IMR-90 (cell line): Measurements from ENCODE around the gene GTF2F2. TPM values are rescaled to one million over a fixed set of nuclear protein-coding genes. Genes with fewer than 3 reads are reported as not detected.

ENCODE experiments used
- ATAC-seq: fragments of 200-7000 bp; cut with Tn5 transposase; 2 replicates; pipeline ENCODE4 v1.9.1; 2020; ENCODE audit warnings: low read depth, mild to moderate bottlenecking, moderate library complexity
- BruUV-seq: library from RNA; stranded (reverse); fragments of 400-500 nt; replicated peaks from 2 replicates; lab custom pipeline; 2021; lab: Mats Ljungman, UMichigan
- CTCF ChIA-PET: fragments of 300-600 bp; formaldehyde crosslinking; extraction: SDS; loops from one replicate; lab custom pipeline; 2021; ENCODE audit warnings: antibody characterized with exemption; lab: Yijun Ruan, JAX
- POLR2A ChIA-PET: fragments of 300-600 bp; sonication (Branson Sonifier 250); formaldehyde crosslinking; loops from one replicate; lab custom pipeline; 2022; ENCODE audit warnings: antibody characterized with exemption; ENCODE audit not compliant: unreplicated experiment; lab: Charles Lee
- DNase-seq: peaks from one replicate; pipeline ENCODE4 v3.0.0; 2013
- H2AFZ ChIP-seq: replicated peaks from 2 replicates; pipeline ENCODE3; 2013; ENCODE audit warnings: low read length, mild to moderate bottlenecking; ENCODE audit not compliant: poor library complexity
- H2AK5ac ChIP-seq: 2 replicates; pipeline ENCODE4 v1.6.1; 2013; ENCODE audit warnings: low read depth, low read length, inconsistent platforms
- H2AK9ac ChIP-seq: replicated peaks from 2 replicates; pipeline ENCODE3; 2013; ENCODE audit warnings: mild to moderate bottlenecking, low read depth, low read length, moderate library complexity; ENCODE audit not compliant: poor library complexity
- H2BK120ac ChIP-seq: 2 replicates; pipeline ENCODE4 v1.6.1; 2013; ENCODE audit warnings: low read depth, low read length, inconsistent platforms
- H2BK15ac ChIP-seq: 3 replicates; pipeline ENCODE4 v1.6.1; 2013; ENCODE audit warnings: low read depth, low read length, inconsistent platforms
- H2BK20ac ChIP-seq: 2 replicates; pipeline ENCODE4 v1.6.1; 2013; ENCODE audit warnings: low read depth, mild to moderate bottlenecking, inconsistent platforms, low read length, moderate library complexity
- H2BK5ac ChIP-seq: 2 replicates; pipeline ENCODE4 v1.6.1; 2013; ENCODE audit warnings: mild to moderate bottlenecking, low read depth, low read length, inconsistent platforms; ENCODE audit not compliant: poor library complexity, severe bottlenecking
- H3K14ac ChIP-seq: replicated peaks from 2 replicates; pipeline ENCODE4 v1.6.1; 2013; ENCODE audit warnings: low read depth, low read length, inconsistent platforms
- H3K18ac ChIP-seq: 2 replicates; pipeline ENCODE4 v1.6.1; 2013; ENCODE audit warnings: low read depth, low read length, control low read depth
- H3K23ac ChIP-seq: 2 replicates; pipeline ENCODE4 v1.6.1; 2013; ENCODE audit warnings: low read depth, low read length, inconsistent platforms
- H3K27ac ChIP-seq: 2 replicates; pipeline ENCODE4 v1.5.1; 2013; ENCODE audit warnings: mild to moderate bottlenecking, control low read depth, low read length; ENCODE audit not compliant: insufficient read depth
- H3K27me3 ChIP-seq: 2 replicates; pipeline ENCODE4 v1.6.1; 2013; ENCODE audit warnings: low read length; ENCODE audit not compliant: control insufficient read depth, insufficient read depth
- H3K36me3 ChIP-seq: 2 replicates; pipeline ENCODE4 v1.6.1; 2013; ENCODE audit warnings: low read length, mixed read lengths; ENCODE audit not compliant: control insufficient read depth, insufficient read depth
- H3K4ac ChIP-seq: 2 replicates; pipeline ENCODE4 v1.6.1; 2013; ENCODE audit warnings: low read depth, low read length, inconsistent platforms
- H3K4me1 ChIP-seq: 2 replicates; pipeline ENCODE4 v1.6.1; 2013; ENCODE audit warnings: low read length, mixed read lengths; ENCODE audit not compliant: control insufficient read depth, insufficient read depth
- H3K4me2 ChIP-seq: 2 replicates; pipeline ENCODE4 v1.6.1; 2013; ENCODE audit warnings: low read depth, mild to moderate bottlenecking, control low read depth, low read length, moderate library complexity
- H3K4me3 ChIP-seq: 2 replicates; pipeline ENCODE4 v1.5.1; 2013; ENCODE audit warnings: low read depth, mild to moderate bottlenecking, control low read depth, low read length, moderate library complexity; ENCODE audit not compliant: insufficient read depth
- H3K56ac ChIP-seq: 2 replicates; pipeline ENCODE4 v1.6.1; 2013; ENCODE audit warnings: low read length, inconsistent platforms; ENCODE audit not compliant: insufficient read depth; ENCODE audit errors: extremely low read depth
- H3K79me1 ChIP-seq, 2 experiments: 2 replicates each; pipeline ENCODE4 v1.6.1; 2013; ENCODE audit warnings: low read length in 2 of 2, inconsistent platforms in 1 of 2, low read depth in 1 of 2
- H3K9ac ChIP-seq: 2 replicates; pipeline ENCODE4 v1.6.1; 2013; ENCODE audit warnings: low read depth, low read length, control low read depth
- H3K9me1 ChIP-seq: 2 replicates; pipeline ENCODE4 v1.6.1; 2013; ENCODE audit warnings: low read length, inconsistent platforms; ENCODE audit not compliant: insufficient read depth
- H3K9me3 ChIP-seq: 2 replicates; pipeline ENCODE4 v1.6.1; 2013; ENCODE audit warnings: low read length; ENCODE audit not compliant: control insufficient read depth, insufficient read depth
- H4K20me1 ChIP-seq: 2 replicates; pipeline ENCODE4 v1.6.1; 2013; ENCODE audit warnings: low read length, inconsistent platforms; ENCODE audit not compliant: insufficient read depth
- H4K5ac ChIP-seq: 2 replicates; pipeline ENCODE4 v1.6.1; 2013; ENCODE audit warnings: mild to moderate bottlenecking, low read depth, low read length, control low read depth
- H4K8ac ChIP-seq, 2 experiments: 2 replicates each; pipeline ENCODE4 v1.6.1; 2013; ENCODE audit warnings: low read depth in 2 of 2, low read length in 2 of 2, control low read depth in 1 of 2, inconsistent platforms in 1 of 2
- H4K91ac ChIP-seq: 2 replicates; pipeline ENCODE4 v1.6.1; 2013; ENCODE audit warnings: low read depth, low read length, inconsistent platforms; ENCODE audit not compliant: insufficient read depth
- BHLHE40 ChIP-seq: fragments of 150-350 bp; IDR thresholded peaks from 2 replicates; pipeline ENCODE4 v1.6.1; 2016; ENCODE audit warnings: mild to moderate bottlenecking, low read depth, low read length
- CEBPB ChIP-seq: IDR thresholded peaks from 2 replicates; pipeline ENCODE4 v1.6.1; 2012; ENCODE audit warnings: low read depth, low read length, improper control_type of control experiment
- CHD1 ChIP-seq: IDR thresholded peaks from 2 replicates; pipeline ENCODE4 v1.6.1; 2012; ENCODE audit warnings: low read depth, low read length, improper control_type of control experiment
- FOS ChIP-seq: fragments of 150-350 bp; IDR thresholded peaks from 2 replicates; pipeline ENCODE4 v1.6.1; 2016; ENCODE audit warnings: low read depth, low read length
- MAFK ChIP-seq: IDR thresholded peaks from 2 replicates; pipeline ENCODE4 v1.6.1; 2012; ENCODE audit warnings: low read depth, low read length, improper control_type of control experiment
- MAZ ChIP-seq: IDR thresholded peaks from 2 replicates; pipeline ENCODE4 v1.6.1; 2012; ENCODE audit warnings: low read depth, mild to moderate bottlenecking, low read length, improper control_type of control experiment, moderate library complexity, borderline replicate concordance
- MXI1 ChIP-seq: IDR thresholded peaks from 2 replicates; pipeline ENCODE4 v1.6.1; 2012; ENCODE audit warnings: low read depth, mild to moderate bottlenecking, low read length, moderate library complexity, borderline replicate concordance
- NFE2L2 ChIP-seq: fragments of 150-350 bp; IDR thresholded peaks from 2 replicates; pipeline ENCODE4 v1.6.1; 2016; ENCODE audit warnings: low read depth, mild to moderate bottlenecking, low read length
- POLR2A ChIP-seq: IDR thresholded peaks from 2 replicates; pipeline ENCODE4 v1.6.1; 2012; ENCODE audit warnings: mild to moderate bottlenecking, low read depth, low read length
- RCOR1 ChIP-seq: IDR thresholded peaks from 2 replicates; pipeline ENCODE4 v1.6.1; 2012; ENCODE audit warnings: mild to moderate bottlenecking, low read length, improper control_type of control experiment; ENCODE audit not compliant: insufficient replicate concordance
- RFX5 ChIP-seq: IDR thresholded peaks from 2 replicates; pipeline ENCODE4 v1.8.0; 2012; ENCODE audit warnings: low read depth, mild to moderate bottlenecking, low read length, moderate library complexity
- SMC3 ChIP-seq: fragments of 150-350 bp; IDR thresholded peaks from 2 replicates; pipeline ENCODE4 v1.6.1; 2016; ENCODE audit warnings: low read depth, mild to moderate bottlenecking, antibody characterized with exemption, low read length, moderate library complexity
- WGBS, 2 experiments: methylation state at CpG; one replicate each; pipeline versions ENCODE4 v1.1.5 to v1.1.7; 2013; ENCODE audit warnings: missing lambda C conversion rate in 2 of 2; ENCODE audit not compliant: insufficient read length in 1 of 2; ENCODE audit errors: extremely low coverage in 2 of 2; 5-methylcytosine and 5-hydroxymethylcytosine counted together
- dilution Hi-C: fragments of 300-500 bp; cut with HindIII; formaldehyde crosslinking; loops from one replicate; pipeline ENCODE4 v1.14.3; 2018; ENCODE audit warnings: low sequenced_read_pairs; ENCODE audit not compliant: unreplicated experiment
- in situ Hi-C: fragments of 300-500 bp; cut with MboI; formaldehyde crosslinking; loops from 3 replicates; pipeline ENCODE4 v1.14.3; 2019; ENCODE audit warnings: low sequenced_read_pairs, inconsistent platforms, mixed read lengths
- intact Hi-C: fragments of 100-400 bp; cut with micrococcal nuclease; formaldehyde crosslinking; loops from 2 replicates; pipeline ENCODE4 v1.10.0; 2022
- polyA plus RNA-seq, 3 experiments: library from polyadenylated mRNA; depleted of rRNA; stranded (reverse); fragments of >200 nt; gene quantifications; 2 replicates each; pipeline ENCODE4 v1.2.3, GENCODE V29; 2012; ENCODE audit warnings: low replicate concordance in 1 of 3
- total RNA-seq: library from RNA; depleted of rRNA; stranded (reverse); fragments of >200 nt; gene quantifications from 2 replicates; pipeline ENCODE4 v1.2.3, GENCODE V29; 2012
- TF ChIP-seq, protein P1 (sequence below): fragments of 150-350 bp; IDR thresholded peaks from 2 replicates; pipeline ENCODE4 v1.6.1; 2016; ENCODE audit warnings: low read depth, mild to moderate bottlenecking, low read length, moderate library complexity, borderline replicate concordance
- TF ChIP-seq, protein P2 (sequence below): fragments of 150-350 bp; IDR thresholded peaks from 2 replicates; pipeline ENCODE4 v1.6.1; 2017; ENCODE audit warnings: mild to moderate bottlenecking, antibody characterized with exemption, low read length, low read depth
- TF ChIP-seq, protein P3 (sequence below): conservative IDR thresholded peaks from 2 replicates; pipeline ENCODE4 v1.5.1; 2012; ENCODE audit warnings: mild to moderate bottlenecking, low read depth, low read length, improper control_type of control experiment

The GTF2F2 gene
- total and polyA plus RNA-seq, 2 of the 4 experiments (the other 2 are of a cell fraction), result 16.5 to 21.0 TPM

DNA sequence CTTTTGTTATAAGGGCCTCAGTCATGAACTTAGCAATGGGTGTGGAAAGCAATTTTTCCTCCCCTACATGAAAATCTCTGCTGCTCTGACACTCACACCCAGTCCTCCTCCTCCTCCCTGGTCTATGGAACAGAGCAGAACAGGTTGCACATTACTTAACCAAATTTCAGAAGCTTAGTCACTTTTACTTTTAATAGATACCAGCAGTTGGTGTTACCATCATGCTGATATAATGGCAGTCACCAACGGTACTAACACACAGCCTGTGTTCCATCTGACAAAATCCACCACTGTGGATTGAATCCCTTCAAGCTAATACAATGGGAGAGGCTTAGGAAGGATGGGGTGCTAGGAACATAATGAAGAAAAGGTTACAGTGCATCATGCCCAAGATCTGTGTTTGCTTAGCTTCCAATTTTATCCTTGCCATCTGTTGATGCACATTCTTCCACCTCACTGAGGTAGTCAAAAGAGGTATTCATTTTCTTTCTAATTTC is 210.9 kb downstream of the GTF2F2 start:
- H4K91ac ChIP-seq, result 0 out of 2 replicates have a peak overlapping the region, but pooled peaks have one; percentile 15
- no peak overlapping the region for H2AK9ac ChIP-seq
- H3K4me2 ChIP-seq, result no peak overlapping the region
- peak overlapping the region; percentile 67; the same call in 1 of the 2 replicates for H2AK5ac ChIP-seq
- no peak overlapping the region for H3K56ac ChIP-seq
- in situ Hi-C loops, result no loop called here
- no peak overlapping the region for H3K4me3 ChIP-seq
- BruUV-seq, result no TSS peak
- no peak overlapping the region for H3K18ac ChIP-seq
- ChIA-PET POLR2A (interaction anchor here (0.5 kb wide), 1 partner anchor 620 kb away, joined by 3 read pairs; no protein-coding TSS in a partner anchor), CTCF (no interaction called here)
- H2BK20ac ChIP-seq, result peak overlapping the region; percentile 35; the same call in 1 of the 2 replicates
- H3K27ac ChIP-seq, result no peak overlapping the region
- H2BK5ac ChIP-seq, result peak overlapping the region; percentile 49
- peak overlapping the region in 1 of 2 experiments; percentile 26; a peak in 1 of 4 replicates for H4K8ac ChIP-seq
- H2BK15ac ChIP-seq, result peak overlapping the region; percentile 47; the same call in 1 of the 3 replicates
- intact Hi-C loops, result no loop called here
- WGBS, 2 experiments, result no CpG with 5 or more reads among the region's 1 CpG
- H2AFZ ChIP-seq, result no peak overlapping the region
- H3K9me1 ChIP-seq, result peaks cover 28% of the 10 kb centered on the region
- dilution Hi-C loops, result no loop called here
- H4K20me1 ChIP-seq, result peaks cover 55% of the 10 kb centered on the region
- ATAC-seq (no peak), DNase-seq (no peak)
- H3K4ac ChIP-seq, result peak overlapping the region; percentile 7; the same call in 1 of the 2 replicates
- peaks cover 11% of the 10 kb centered on the region for H3K4me1 ChIP-seq
- no peak overlapping the region for H3K23ac ChIP-seq
- H3K79me1 ChIP-seq, result peaks cover 10 to 55% of the 10 kb centered on the region in 2 experiments; a peak in 3 of 4 replicates
- peaks cover 14% of the 10 kb centered on the region for H3K36me3 ChIP-seq
- H3K14ac ChIP-seq, result peak overlapping the region; percentile 29; the same call in 1 of the 2 replicates
- H3K9ac ChIP-seq, result no peak overlapping the region
- H2BK120ac ChIP-seq, result peak overlapping the region; percentile 38; the same call in 1 of the 2 replicates
- no peaks in the 10 kb centered on the region for H3K27me3 ChIP-seq
- TF ChIP-seq POLR2A (no peak), CEBPB (no peak), NFE2L2 (no peak), MAFK (no peak), RFX5 (no peak), FOS (no peak), BHLHE40 (no peak), MXI1 (no peak), RCOR1 (no peak), SMC3 (no peak), CHD1 (no peak), MAZ (no peak)
- TF ChIP-seq, protein P1, sequence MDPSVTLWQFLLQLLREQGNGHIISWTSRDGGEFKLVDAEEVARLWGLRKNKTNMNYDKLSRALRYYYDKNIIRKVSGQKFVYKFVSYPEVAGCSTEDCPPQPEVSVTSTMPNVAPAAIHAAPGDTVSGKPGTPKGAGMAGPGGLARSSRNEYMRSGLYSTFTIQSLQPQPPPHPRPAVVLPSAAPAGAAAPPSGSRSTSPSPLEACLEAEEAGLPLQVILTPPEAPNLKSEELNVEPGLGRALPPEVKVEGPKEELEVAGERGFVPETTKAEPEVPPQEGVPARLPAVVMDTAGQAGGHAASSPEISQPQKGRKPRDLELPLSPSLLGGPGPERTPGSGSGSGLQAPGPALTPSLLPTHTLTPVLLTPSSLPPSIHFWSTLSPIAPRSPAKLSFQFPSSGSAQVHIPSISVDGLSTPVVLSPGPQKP, result no peak
- TF ChIP-seq, protein P2, sequence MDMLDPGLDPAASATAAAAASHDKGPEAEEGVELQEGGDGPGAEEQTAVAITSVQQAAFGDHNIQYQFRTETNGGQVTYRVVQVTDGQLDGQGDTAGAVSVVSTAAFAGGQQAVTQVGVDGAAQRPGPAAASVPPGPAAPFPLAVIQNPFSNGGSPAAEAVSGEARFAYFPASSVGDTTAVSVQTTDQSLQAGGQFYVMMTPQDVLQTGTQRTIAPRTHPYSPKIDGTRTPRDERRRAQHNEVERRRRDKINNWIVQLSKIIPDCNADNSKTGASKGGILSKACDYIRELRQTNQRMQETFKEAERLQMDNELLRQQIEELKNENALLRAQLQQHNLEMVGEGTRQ, result no peak
- TF ChIP-seq, protein P3, sequence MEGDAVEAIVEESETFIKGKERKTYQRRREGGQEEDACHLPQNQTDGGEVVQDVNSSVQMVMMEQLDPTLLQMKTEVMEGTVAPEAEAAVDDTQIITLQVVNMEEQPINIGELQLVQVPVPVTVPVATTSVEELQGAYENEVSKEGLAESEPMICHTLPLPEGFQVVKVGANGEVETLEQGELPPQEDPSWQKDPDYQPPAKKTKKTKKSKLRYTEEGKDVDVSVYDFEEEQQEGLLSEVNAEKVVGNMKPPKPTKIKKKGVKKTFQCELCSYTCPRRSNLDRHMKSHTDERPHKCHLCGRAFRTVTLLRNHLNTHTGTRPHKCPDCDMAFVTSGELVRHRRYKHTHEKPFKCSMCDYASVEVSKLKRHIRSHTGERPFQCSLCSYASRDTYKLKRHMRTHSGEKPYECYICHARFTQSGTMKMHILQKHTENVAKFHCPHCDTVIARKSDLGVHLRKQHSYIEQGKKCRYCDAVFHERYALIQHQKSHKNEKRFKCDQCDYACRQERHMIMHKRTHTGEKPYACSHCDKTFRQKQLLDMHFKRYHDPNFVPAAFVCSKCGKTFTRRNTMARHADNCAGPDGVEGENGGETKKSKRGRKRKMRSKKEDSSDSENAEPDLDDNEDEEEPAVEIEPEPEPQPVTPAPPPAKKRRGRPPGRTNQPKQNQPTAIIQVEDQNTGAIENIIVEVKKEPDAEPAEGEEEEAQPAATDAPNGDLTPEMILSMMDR, result no peak
- no peak overlapping the region; the same call in 1 of the 2 replicates for H4K5ac ChIP-seq
- H3K9me3 ChIP-seq, result no peaks in the 10 kb centered on the region
